Caco-2 (cell line): ENCODE measurements around the gene MROH2A. TPM values are rescaled to one million over a fixed set of nuclear protein-coding genes. Genes with fewer than 3 reads are reported as not detected.

Experiments used
- BruUV-seq: library from RNA; stranded (reverse); fragments of 400-500 nt; replicated peaks from 2 replicates; lab custom pipeline; 2021; lab: Mats Ljungman, UMichigan
- CTCF ChIA-PET: fragments of 300-600 bp; sonication (Branson Sonifier 250); formaldehyde crosslinking; loops from one replicate; lab custom pipeline; 2022; ENCODE audit warnings: antibody characterized with exemption; lab: Charles Lee
- POLR2A ChIA-PET: fragments of 300-600 bp; sonication (Branson Sonifier 250); formaldehyde crosslinking; loops from one replicate; lab custom pipeline; 2022; ENCODE audit warnings: antibody characterized with exemption; lab: Charles Lee
- DNase-seq, 2 experiments: peaks; one replicate each; pipeline versions ENCODE4 v3.0.0 to v3.0.0-alpha.2; 2020 to 2022
- H3K27me3 ChIP-seq: replicated peaks from 2 replicates; pipeline ENCODE4 v1.6.0; 2011; ENCODE audit warnings: low read length; ENCODE audit not compliant: control insufficient read depth, insufficient read depth
- H3K36me3 ChIP-seq: 2 replicates; pipeline ENCODE4 v1.5.1; 2011; ENCODE audit warnings: low read length; ENCODE audit not compliant: control insufficient read depth, insufficient read depth
- H3K4me1 ChIP-seq: fragments of 250-450 bp; sonication (Bioruptor Pico); 2 replicates; pipeline ENCODE4 v1.5.1; 2020; ENCODE audit warnings: mild to moderate bottlenecking
- H3K4me3 ChIP-seq: 2 replicates; pipeline ENCODE4 v1.5.1; 2011; ENCODE audit warnings: low read depth, mild to moderate bottlenecking, control low read depth, low read length
- H3K9me3 ChIP-seq: fragments of 250-450 bp; sonication (Bioruptor Pico); 2 replicates; pipeline ENCODE4 v1.5.1; 2020; ENCODE audit warnings: mild to moderate bottlenecking, moderate library complexity
- H3K27ac Mint-ChIP-seq: one replicate; pipeline ENCODE4 v1.8.0; 2022; ENCODE audit warnings: mixed read lengths; ENCODE audit not compliant: unreplicated experiment
- H3K27me3 Mint-ChIP-seq: one replicate; pipeline ENCODE4 v1.8.0; 2022; ENCODE audit warnings: mixed read lengths; ENCODE audit not compliant: insufficient read depth, unreplicated experiment
- H3K36me3 Mint-ChIP-seq: one replicate; pipeline ENCODE4 v1.8.0; 2022; ENCODE audit warnings: mild to moderate bottlenecking, mixed read lengths; ENCODE audit not compliant: insufficient read depth, unreplicated experiment
- H3K4me1 Mint-ChIP-seq: one replicate; pipeline ENCODE4 v1.8.0; 2022; ENCODE audit warnings: low read depth, mixed read lengths; ENCODE audit not compliant: unreplicated experiment
- H3K4me3 Mint-ChIP-seq: one replicate; pipeline ENCODE4 v1.8.0; 2022; ENCODE audit warnings: mild to moderate bottlenecking, moderate library complexity, mixed read lengths; ENCODE audit not compliant: unreplicated experiment
- H3K9me3 Mint-ChIP-seq: one replicate; pipeline ENCODE4 v1.8.0; 2022; ENCODE audit warnings: mixed read lengths; ENCODE audit not compliant: unreplicated experiment
- intact Hi-C: fragments of 100-400 bp; cut with micrococcal nuclease; formaldehyde crosslinking; loops from one replicate; pipeline ENCODE4 v1.10.0; 2022; ENCODE audit not compliant: unreplicated experiment
- total RNA-seq: library from RNA; stranded (reverse); gene quantifications from 2 replicates; pipeline ENCODE4 v1.2.3, GENCODE V29; 2022
- TF ChIP-seq, protein P1 (sequence below), 2 experiments: fragments of 200-600 bp in 1 of 2; IDR thresholded peaks; 1 replicate in 1 of 2; 2 replicates in 1 of 2; pipeline versions ENCODE4 v1.5.1 to v1.8.0; 2011 to 2022; ENCODE audit warnings: antibody characterized with exemption in 1 of 2, control low read depth in 1 of 2, inconsistent platforms in 1 of 2, low read depth in 1 of 2, low read length in 1 of 2, mild to moderate bottlenecking in 1 of 2, moderate library complexity in 1 of 2; ENCODE audit not compliant: insufficient read depth in 1 of 2, severe bottlenecking in 1 of 2, unreplicated experiment in 1 of 2

Gene MROH2A
- total RNA-seq, 1 experiment from 2014 or later = not detected

DNA sequence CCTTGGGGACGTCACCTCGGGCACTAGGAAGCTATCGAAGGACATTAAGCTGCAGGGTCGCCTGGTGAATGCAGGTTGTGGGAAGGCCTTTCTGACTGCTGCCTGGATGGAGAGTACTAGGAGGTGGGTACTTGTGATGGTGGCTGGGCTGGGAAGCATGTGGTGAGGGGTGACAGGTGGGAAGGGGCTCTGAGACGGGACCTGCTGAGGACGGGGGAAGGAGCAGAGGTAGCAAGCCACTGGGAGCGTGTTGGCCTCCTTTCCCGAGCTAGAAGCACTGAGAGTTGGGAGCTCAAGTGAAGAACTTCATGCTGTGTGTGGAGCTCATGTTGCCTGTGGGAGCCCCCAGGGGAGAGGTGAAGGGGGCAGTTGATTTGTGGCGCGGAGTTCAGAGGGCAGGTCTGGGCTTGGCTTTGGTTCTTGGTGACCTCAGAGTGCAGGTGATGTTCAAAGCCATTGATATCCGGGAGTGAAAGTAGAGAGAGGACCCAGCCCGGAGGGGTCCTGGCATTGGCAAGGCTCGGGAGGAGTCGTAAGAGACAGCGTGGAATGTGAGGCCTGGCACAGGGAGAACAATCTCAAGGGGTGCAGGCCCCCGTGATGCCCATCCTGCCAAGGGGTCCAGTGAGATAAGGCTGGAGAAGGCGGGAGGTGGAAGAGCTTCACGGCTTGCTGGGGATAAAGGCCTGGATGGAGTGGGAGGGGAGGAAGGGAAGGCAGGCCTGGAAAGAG, 13.2 kb downstream of the MROH2A start:
- no peak overlapping the region for H3K4me3 Mint-ChIP-seq
- no peaks in the 10 kb centered on the region for H3K27me3 Mint-ChIP-seq
- no TSS peak for BruUV-seq
- ChIA-PET CTCF (no interaction called here), POLR2A (no interaction called here)
- H3K36me3 Mint-ChIP-seq = no peaks in the 10 kb centered on the region
- intact Hi-C loops = no loop called here
- H3K4me1 ChIP-seq = no peaks in the 10 kb centered on the region
- no peaks in the 10 kb centered on the region for H3K9me3 ChIP-seq
- no peak overlapping the region for H3K4me3 ChIP-seq
- no peaks in the 10 kb centered on the region for H3K9me3 Mint-ChIP-seq
- TF ChIP-seq, protein P1, sequence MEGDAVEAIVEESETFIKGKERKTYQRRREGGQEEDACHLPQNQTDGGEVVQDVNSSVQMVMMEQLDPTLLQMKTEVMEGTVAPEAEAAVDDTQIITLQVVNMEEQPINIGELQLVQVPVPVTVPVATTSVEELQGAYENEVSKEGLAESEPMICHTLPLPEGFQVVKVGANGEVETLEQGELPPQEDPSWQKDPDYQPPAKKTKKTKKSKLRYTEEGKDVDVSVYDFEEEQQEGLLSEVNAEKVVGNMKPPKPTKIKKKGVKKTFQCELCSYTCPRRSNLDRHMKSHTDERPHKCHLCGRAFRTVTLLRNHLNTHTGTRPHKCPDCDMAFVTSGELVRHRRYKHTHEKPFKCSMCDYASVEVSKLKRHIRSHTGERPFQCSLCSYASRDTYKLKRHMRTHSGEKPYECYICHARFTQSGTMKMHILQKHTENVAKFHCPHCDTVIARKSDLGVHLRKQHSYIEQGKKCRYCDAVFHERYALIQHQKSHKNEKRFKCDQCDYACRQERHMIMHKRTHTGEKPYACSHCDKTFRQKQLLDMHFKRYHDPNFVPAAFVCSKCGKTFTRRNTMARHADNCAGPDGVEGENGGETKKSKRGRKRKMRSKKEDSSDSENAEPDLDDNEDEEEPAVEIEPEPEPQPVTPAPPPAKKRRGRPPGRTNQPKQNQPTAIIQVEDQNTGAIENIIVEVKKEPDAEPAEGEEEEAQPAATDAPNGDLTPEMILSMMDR (IDR thresholded peaks at IDR 0.05; ENCODE audit: insufficient read depth in 1 of 2, low read depth in 1 of 2, low read length in 1 of 2, severe bottlenecking in 1 of 2, unreplicated experiment in 1 of 2) = no peak
- DNase-seq = no peak
- H3K27me3 ChIP-seq = no peaks in the 10 kb centered on the region
- H3K27ac Mint-ChIP-seq = no peak overlapping the region
- H3K36me3 ChIP-seq = no peaks in the 10 kb centered on the region
- H3K4me1 Mint-ChIP-seq = no peaks in the 10 kb centered on the region

DNA sequence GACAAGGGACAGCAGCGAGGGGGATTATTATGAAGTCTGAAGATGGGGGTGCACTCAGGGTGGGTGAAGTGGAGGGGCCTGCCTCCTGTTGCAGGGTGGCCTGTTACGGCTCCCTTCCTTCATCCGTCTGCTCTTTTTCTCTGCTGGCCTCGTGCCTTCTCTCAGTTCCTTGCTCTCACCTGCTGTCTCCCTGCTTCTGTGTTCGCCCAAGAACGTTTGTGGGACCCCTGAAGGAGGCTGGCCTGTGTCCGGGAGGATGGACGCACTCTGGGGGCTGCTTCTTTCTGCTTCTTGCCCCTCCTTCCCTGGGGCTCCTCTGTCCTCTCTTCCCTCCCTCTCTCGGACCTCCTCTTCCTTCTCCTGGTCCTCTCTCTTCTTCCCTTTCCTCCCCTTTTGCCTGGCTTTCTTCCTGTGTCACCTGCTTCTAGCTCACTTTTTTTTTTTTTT, 13.8 kb downstream of the MROH2A start:
- Mint-ChIP-seq H3K9me3 (no peaks in the 10 kb centered on the region), H3K27me3 (no peaks in the 10 kb centered on the region), H3K36me3 (no peaks in the 10 kb centered on the region), H3K4me3 (no peak overlapping the region), H3K27ac (no peak overlapping the region), H3K4me1 (no peaks in the 10 kb centered on the region)
- Histone ChIP-seq H3K4me3 (no peak overlapping the region), H3K9me3 (no peaks in the 10 kb centered on the region), H3K36me3 (no peaks in the 10 kb centered on the region), H3K27me3 (no peaks in the 10 kb centered on the region), H3K4me1 (no peaks in the 10 kb centered on the region)
- intact Hi-C loops = no loop called here
- CTCF ChIA-PET = interaction anchor here (0.7 kb wide), 1 partner anchor 137 kb away, joined by 3 read pairs; no protein-coding TSS in a partner anchor
- BruUV-seq = no TSS peak
- TF ChIP-seq, protein P1 (IDR thresholded peaks at IDR 0.05; ENCODE audit: insufficient read depth in 1 of 2, low read depth in 1 of 2, low read length in 1 of 2, severe bottlenecking in 1 of 2, unreplicated experiment in 1 of 2) = no peak
- POLR2A ChIA-PET = no interaction called here
- DNase-seq = no peak

DNA sequence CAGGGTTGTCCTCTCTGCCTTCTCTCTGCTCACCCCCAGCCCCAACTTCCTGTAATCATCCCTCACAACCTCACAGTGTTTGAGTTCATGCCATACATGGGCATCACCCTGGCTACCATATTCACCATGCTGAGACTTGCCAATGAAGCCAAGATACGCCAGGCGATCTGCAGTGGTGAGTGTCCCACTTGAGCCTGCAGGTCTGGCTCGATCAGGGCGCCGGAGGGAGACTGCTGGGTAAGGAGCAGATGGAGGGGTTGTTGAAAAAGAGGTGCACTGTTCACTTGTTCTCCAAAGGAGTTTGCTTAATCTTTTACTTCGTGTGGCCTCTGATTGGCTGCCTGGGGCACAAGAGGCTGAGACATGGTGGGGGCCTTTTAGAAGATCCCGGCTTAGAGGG, 14.6 kb downstream of the MROH2A start:
- Mint-ChIP-seq H3K4me1 (no peaks in the 10 kb centered on the region), H3K4me3 (no peak overlapping the region), H3K27ac (no peak overlapping the region), H3K36me3 (no peaks in the 10 kb centered on the region), H3K27me3 (no peaks in the 10 kb centered on the region), H3K9me3 (no peaks in the 10 kb centered on the region)
- Histone ChIP-seq H3K36me3 (no peaks in the 10 kb centered on the region), H3K9me3 (no peaks in the 10 kb centered on the region), H3K27me3 (no peaks in the 10 kb centered on the region), H3K4me3 (no peak overlapping the region), H3K4me1 (no peaks in the 10 kb centered on the region)
- CTCF ChIA-PET = interaction anchor here (0.7 kb wide), 1 partner anchor 136 kb away, joined by 3 read pairs; no protein-coding TSS in a partner anchor
- BruUV-seq = no TSS peak
- TF ChIP-seq, protein P1 (IDR thresholded peaks at IDR 0.05; ENCODE audit: insufficient read depth in 1 of 2, low read depth in 1 of 2, low read length in 1 of 2, severe bottlenecking in 1 of 2, unreplicated experiment in 1 of 2) = no peak
- intact Hi-C loops = no loop called here
- no peak for DNase-seq
- POLR2A ChIA-PET = no interaction called here
